Measurements from ENCODE around the gene NRROS. TPM values are rescaled to one million over a fixed set of nuclear protein-coding genes. Genes with fewer than 3 reads are reported as not detected.
A peak's percentile ranks its signal among the peaks of the same experiment; 100 is the strongest.

The NRROS gene
- total and polyA plus RNA-seq, 8 donors: 0.37 to 3.6 (median 1.0) TPM

DNA sequence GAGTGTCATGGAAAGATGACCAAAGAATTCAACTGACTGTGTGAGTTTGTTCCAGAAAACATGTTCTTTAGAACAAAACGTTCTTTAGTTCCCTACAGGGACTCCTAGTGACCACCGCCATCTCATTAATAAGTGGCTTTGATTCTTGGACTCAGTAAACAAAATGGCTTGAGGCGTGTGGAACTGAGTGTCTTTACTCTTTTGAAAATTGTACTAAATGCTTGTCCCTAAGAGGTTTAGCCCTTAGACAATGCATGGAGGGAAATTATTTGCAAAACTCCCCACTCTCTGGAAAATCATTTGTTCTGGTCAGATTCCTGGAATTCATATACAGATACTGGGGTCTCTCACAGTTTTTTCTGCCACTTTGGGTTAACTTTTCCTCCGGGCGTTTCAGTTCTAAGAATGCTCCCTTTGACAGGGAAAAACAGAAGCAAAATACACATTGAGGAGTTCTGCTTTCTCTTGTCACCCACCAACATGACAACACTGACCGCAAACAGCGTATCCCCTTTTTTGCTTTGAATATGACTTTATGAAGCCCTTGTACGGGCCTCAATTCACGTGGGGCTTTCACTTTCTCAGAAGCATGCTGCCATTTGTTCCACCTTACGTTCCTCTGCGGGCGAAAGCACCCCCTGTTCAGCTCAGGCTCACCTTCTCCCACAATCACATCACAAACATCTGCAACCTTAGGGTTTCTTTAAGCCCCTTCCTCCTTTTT is 15.3 kb upstream of the NRROS start:
- DNase-seq: no peak
- Histone ChIP-seq H3K4me1 (no peaks in the 10 kb centered on the region), H3K36me3 (no peaks in the 10 kb centered on the region), H3K9me3 (no peaks in the 10 kb centered on the region), H3K27me3 (no peaks in the 10 kb centered on the region), H3K27ac (no peak overlapping the region), H3K4me3 (no peak overlapping the region)
- TF ChIP-seq, protein P1, sequence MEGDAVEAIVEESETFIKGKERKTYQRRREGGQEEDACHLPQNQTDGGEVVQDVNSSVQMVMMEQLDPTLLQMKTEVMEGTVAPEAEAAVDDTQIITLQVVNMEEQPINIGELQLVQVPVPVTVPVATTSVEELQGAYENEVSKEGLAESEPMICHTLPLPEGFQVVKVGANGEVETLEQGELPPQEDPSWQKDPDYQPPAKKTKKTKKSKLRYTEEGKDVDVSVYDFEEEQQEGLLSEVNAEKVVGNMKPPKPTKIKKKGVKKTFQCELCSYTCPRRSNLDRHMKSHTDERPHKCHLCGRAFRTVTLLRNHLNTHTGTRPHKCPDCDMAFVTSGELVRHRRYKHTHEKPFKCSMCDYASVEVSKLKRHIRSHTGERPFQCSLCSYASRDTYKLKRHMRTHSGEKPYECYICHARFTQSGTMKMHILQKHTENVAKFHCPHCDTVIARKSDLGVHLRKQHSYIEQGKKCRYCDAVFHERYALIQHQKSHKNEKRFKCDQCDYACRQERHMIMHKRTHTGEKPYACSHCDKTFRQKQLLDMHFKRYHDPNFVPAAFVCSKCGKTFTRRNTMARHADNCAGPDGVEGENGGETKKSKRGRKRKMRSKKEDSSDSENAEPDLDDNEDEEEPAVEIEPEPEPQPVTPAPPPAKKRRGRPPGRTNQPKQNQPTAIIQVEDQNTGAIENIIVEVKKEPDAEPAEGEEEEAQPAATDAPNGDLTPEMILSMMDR (IDR thresholded peaks at IDR 0.05): no peak
- FAIRE-seq: no peak
- intact Hi-C loops (cut with DNase I): no loop called here
- 56 to 63% methylated on average over 12 of the region's 12 CpGs for WGBS, 2 donors
- peak in 2 of 4 donors; percentile 75 to 77 for ATAC-seq

DNA sequence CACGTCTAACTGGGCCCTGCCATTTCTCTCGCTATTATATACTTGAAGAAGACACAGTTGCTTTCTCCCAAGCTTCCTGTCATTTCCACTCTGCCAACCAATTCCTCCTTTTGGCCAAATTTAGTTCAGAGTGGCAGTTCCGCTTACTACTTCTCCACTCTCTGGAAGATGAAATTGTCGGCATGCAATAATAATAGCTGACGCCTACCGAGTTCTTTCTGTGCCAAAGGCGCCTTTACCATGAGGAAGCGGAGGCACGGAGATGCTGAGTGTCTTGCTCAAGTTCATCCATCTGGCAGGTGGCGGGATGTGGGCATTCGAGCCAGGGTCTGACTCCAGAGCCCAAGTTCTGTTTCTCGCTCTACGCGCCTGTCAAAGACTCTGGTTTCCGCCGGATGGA is 14.6 kb upstream of the NRROS start:
- H3K9me3 ChIP-seq: no peaks in the 10 kb centered on the region
- no peak overlapping the region for H3K27ac ChIP-seq
- H3K4me3 ChIP-seq: no peak overlapping the region
- DNase-seq (peak in 1 of 6 donors; percentile 27), FAIRE-seq (no peak), ATAC-seq (peak in 3 of 4 donors; percentile 12 to 81 (median 76))
- TF ChIP-seq, protein P1 (IDR thresholded peaks at IDR 0.05): no peak
- no peaks in the 10 kb centered on the region for H3K4me1 ChIP-seq
- WGBS, 2 donors: 78 to 89% methylated on average over 16 of the region's 16 CpGs
- no peaks in the 10 kb centered on the region for H3K27me3 ChIP-seq
- intact Hi-C loops (cut with DNase I): no loop called here
- H3K36me3 ChIP-seq: no peaks in the 10 kb centered on the region

DNA sequence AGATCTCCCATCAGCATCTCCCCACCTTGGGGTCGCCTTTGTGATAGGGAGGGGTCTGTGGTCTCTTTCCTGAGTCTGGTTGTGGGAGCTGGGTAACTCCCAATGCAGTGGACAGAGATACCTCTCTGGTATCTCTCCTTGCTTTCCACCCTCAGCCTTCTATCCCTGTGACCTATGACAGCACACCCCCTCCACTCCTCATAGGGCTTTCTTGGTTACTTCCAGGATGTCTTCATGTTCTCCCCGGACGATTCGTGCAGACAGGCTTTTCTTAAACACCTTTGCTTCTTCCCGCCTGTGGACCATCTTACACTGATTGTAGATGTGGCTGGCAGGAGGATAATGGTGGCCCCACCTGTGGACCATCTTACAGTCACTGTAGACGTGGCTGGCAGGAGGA is 14.2 kb upstream of the NRROS start:
- TF ChIP-seq, protein P1 (IDR thresholded peaks at IDR 0.05): no peak
- ATAC-seq: no peak
- H3K9me3 ChIP-seq: no peaks in the 10 kb centered on the region
- no peak overlapping the region for H3K27ac ChIP-seq
- H3K36me3 ChIP-seq: no peaks in the 10 kb centered on the region
- intact Hi-C loops (cut with DNase I): no loop called here
- 52 to 66% methylated on average over 6 of the region's 6 CpGs for WGBS, 2 donors
- no peaks in the 10 kb centered on the region for H3K4me1 ChIP-seq
- no peak for DNase-seq
- H3K4me3 ChIP-seq: no peak overlapping the region
- no peak for FAIRE-seq
- no peaks in the 10 kb centered on the region for H3K27me3 ChIP-seq

DNA sequence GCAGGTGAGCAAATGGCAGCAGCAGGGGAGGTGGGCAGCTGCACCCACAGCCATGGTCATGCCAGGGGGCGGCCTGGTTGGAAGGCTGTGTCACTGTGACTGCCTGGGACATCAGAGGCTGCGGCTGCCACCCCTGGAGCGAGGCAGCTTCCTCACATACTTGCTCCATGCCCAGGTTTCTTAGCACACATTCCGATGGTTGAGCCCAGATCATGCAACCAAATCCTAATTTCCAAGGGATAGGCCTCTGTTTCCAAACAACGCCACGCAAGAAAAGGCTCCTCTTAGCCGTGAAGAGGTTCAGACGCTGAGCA is 11.6 kb upstream of the NRROS start:
- Histone ChIP-seq H3K36me3 (no peaks in the 10 kb centered on the region), H3K27ac (no peak overlapping the region), H3K27me3 (no peaks in the 10 kb centered on the region), H3K9me3 (no peaks in the 10 kb centered on the region), H3K4me3 (no peak overlapping the region), H3K4me1 (peaks cover 0 to 2% (median 0%) of the 10 kb centered on the region in 3 donors)
- WGBS, 2 donors: 70 to 74% methylated on average over 8 of the region's 8 CpGs
- TF ChIP-seq, protein P1 (IDR thresholded peaks at IDR 0.05): no peak
- no peak for FAIRE-seq
- ATAC-seq: no peak
- intact Hi-C loops (cut with DNase I): no loop called here
- no peak for DNase-seq

DNA sequence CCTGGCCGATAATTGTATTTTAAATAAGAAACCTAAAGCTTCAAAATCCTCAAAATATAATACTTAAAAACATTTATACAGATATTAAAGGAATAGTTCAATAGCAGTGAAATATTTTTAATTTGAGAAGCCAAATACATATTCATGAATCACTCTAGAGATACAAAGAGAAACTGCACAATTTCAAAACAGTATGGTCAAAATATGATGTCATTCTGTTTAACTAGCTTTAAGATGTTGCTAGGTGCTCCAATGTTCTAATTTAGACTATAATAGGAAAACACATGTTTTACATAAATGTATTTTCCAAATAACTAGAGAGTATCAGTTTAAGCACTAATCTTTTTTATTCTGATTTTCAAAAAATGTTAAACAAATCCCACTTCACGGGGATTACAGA is 10.3 kb upstream of the NRROS start:
- no peak for ATAC-seq
- H3K27ac ChIP-seq: no peak overlapping the region
- H3K36me3 ChIP-seq: no peaks in the 10 kb centered on the region
- no peak for FAIRE-seq
- intact Hi-C loops (cut with DNase I): no loop called here
- WGBS, 2 donors: 87 to 89% methylated on average over 2 of the region's 2 CpGs
- no peak overlapping the region for H3K4me3 ChIP-seq
- TF ChIP-seq, protein P1 (IDR thresholded peaks at IDR 0.05): no peak
- H3K4me1 ChIP-seq: peaks cover 0 to 2% (median 0%) of the 10 kb centered on the region in 3 donors
- no peaks in the 10 kb centered on the region for H3K27me3 ChIP-seq
- DNase-seq: no peak
- H3K9me3 ChIP-seq: no peaks in the 10 kb centered on the region
